ENCODE measurements around the gene IGF1R.

DNA sequence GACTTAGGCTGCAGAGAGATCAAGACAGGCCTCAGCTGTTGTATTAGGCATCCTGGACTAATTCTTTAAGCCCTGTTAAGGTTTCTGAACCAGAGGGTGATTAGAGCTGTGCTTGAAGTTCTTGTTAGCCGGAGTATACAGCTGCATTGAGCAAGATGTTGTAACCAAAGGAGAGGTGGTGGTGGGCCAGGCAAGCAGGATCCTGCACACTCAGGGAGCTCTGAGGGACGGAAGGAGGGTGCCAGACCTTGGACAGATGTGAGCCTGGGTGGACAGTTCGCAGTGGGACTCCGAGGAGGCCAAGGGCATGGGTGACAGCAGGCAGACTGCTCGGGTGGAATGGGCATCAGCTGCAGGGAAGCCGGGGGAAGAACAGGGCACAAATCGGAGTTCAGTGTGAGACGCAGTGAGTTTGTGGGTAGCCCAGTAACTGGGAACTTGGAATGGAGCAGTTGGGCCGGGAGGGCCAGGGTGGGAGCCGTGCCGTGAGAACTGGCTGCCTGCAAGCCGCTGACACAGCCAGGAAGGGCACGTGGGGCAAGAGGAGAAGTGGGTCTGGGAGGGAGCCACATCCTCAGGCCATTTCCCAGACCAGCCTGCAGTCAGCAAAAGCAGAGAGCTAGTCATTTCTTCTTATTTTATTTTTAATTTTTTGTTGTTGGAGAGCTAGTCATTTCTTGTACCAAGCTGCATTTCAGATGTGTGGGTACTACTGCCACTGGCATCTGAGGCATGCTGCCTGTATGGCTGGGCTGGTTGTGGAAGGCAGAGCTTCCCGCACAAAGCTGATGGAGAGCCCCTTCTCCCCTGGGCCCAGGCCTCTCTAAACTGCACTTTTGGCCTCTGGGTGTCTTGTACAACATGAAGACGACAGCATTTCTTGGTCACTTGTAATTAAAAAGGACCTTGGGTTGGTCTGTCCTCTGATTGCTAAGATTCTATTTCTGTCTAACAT, 298.2 kb downstream of the IGF1R start:
- no peak for TF ChIP-seq POLR2A (IDR thresholded peaks at IDR 0.05; ENCODE audit: low read length)
- TF ChIP-seq GATA1 (IDR thresholded peaks at IDR 0.05; ENCODE audit: low read depth, low read length) = no peak
